NCI-H524 (cell line): ENCODE results near the gene BRAP.
"Not testable (repeated sequence)": the region's sequence is repeated elsewhere in the genome, so short reads cannot be mapped to it uniquely, and the experiment has no call there.

Source experiments
- DNase-seq, 2 experiments: peaks; one replicate each; lab custom pipeline; 2025; lab: John Stamatoyannopoulos, UW

BRAP gene

DNA sequence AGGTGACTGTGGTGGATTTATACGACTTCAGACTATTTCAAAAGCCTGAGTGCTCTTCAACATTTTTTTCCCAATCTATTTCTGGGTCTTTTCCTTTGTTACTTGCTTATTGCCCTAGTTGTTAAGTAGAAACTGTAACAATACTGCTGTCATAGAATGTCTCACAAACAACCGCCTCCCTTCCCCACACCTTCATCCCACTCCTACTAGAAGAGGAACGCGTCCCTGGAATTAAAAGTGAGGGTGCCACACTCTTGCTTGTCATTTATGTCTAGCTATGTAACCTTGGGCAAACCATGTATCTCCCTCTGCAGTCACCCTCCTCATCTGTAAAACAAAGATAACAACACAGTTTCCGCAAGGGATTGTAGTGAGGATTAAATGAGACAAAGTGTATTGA is 8.6 kb downstream of the BRAP start:
- DNase-seq = no peak

DNA sequence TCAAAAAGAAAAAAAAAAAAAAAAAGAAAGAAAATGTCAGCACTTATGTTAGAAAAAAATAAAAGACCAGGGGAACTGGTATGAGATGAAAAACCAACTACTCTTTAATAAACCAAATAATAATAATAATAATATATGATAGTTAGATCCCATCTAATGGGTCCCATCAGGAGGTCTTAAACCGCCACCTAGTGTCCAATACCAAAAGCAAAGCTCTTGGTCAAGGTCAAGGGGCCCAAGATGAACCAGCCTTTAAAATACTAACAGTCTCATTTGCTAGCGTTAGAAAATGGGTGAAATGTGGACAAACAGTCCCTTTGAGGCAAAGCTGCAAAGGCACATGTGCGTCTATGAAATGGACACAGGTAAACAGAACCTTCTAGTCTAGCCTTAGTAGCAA is 12.3 kb downstream of the BRAP start:
- DNase-seq = peak in 1 of 2 experiments; percentile 8

DNA sequence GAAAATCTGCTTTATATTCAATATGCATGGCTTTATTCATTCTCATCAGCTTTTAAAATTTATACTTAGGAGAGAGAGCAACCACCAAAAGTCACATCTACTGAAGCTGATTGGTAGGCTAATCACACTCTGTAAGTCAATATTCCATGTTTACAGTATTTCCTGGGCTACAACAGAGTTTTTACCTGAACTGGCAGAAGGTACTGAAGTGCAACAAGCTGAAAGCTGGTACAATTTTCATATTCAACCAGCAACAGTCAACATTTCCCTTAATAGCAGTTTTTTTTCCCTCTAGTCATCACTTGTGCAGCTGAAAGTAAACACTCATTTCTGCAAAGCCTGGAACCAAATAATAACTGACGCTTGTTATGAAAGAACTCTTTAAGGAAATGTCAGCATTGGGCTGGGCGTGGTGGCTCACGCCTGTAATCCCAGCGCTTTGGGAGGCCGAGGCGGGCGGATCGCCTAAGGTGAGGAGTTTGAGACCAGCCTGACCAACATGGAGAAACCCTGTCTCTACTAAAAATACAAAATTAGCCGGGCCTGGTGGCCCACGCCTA is 12.9 kb downstream of the BRAP start:
- no peak for DNase-seq

DNA sequence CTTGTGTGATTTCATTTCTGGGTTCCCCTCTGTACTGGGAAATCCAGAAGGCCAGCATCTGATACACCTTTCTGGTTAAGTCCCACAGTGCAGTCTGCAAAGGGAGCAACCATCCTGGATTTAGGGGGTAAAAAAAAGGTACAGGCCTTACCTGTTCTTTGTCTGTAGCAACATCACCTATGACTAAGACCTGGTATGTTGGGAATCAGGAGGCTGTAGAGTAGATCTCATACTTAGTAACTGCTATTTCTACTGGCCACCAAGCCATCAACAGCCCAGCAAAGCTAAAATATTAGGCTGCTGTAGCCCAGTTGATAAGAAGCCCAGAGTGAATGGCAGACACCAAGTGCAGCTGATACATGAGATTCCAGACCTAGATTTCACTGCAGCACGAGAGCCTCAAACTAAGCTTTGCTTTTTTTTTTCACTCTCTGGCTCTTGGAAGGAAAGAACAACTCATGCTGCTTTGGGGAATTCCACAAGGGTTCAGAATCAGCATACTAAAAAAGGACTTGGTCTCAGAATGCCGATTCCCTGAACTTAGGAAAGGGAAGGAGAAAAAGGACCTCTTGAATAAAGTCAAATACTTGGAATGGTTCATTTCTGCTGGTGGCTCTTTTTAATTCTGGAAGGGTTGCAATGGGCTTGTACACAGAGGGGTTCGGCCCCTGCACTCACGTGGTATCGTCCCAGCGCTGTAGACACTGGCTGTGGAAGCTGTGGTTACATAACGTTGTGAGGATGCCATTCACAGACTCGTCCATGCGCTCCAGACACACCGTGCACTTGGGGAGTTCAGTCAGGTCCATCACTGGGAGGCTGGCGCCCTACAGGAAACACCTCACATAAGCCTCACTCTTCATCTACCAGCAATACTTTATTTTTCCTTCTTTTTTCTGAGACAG is 20.5 kb downstream of the BRAP start:
- no peak for DNase-seq

DNA sequence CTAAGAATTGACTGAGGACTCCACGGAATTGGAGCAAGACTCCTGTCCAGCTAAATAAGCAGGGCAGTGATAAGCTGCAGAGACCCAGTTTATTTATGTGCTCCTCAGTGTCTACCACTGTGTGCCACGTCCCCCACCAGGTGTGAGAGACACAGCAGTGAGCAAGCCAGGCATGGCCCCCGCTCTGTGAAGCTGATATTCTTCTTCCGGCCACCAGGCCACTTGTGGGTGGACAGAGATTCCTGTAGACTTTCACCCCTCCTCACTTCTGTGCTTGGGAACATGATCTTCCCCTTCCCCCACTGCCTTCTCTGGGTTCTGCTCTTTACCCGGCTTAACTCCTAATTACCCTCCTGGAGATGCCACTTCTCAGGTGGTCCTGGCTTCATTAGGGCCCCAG is 21.3 kb downstream of the BRAP start:
- no peak for DNase-seq

DNA sequence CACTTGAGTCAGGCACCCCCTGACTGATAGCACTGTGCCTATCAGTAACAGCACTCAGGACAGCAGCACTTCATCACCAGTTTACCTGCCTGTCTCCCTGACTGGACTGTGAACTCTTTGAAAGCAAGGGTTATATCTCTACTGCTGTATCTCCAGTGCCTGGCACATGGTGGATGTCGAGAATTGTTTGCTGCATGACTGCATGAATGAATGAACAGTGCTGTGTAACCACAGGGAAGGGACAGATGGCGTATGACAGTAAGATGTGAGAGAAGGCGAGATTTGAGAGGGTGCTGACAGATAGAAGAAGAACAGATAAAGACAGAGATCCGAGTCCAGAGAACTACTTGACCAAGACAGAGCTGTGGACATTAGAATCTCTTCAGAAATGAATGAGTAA is 29.7 kb downstream of the BRAP start:
- DNase-seq = no peak

DNA sequence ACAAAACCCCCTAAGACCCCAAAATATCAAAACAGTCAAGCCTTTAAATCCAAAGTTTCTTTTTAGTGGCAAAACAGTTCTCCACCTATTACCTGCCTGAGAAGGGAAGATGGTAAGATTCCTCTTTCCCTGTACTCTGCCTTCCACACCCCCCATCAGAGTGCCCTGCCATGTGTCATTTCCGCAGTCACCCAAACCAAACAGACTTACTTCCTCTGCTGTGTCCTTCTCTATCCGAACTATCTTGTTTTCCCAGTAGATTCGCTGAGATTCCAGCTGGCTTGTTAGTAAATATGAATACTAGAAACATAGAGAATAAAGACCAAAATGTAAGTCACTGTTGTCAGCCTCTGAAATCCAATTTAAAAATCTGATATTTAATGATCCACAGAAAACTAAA is 30.4 kb downstream of the BRAP start:
- no peak for DNase-seq

DNA sequence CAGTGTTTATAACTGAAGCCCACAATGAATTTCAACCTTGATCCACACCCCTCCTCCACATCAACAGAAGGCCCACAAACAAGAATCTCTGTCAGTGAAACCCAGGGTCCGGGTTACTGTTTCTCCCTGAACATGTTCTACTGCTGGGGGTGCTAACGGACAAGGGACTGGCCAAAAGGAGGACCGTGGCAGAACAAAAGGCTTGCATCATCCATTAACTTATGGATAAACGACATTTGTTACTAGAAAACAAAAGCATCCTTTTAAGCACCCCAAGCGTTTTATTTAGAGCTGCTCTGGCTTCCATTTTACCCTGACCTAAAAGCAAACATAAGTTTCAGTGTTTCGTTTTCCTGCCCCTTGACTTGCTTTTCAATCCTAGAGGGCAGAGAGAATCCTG is 32.2 kb downstream of the BRAP start:
- no peak for DNase-seq

DNA sequence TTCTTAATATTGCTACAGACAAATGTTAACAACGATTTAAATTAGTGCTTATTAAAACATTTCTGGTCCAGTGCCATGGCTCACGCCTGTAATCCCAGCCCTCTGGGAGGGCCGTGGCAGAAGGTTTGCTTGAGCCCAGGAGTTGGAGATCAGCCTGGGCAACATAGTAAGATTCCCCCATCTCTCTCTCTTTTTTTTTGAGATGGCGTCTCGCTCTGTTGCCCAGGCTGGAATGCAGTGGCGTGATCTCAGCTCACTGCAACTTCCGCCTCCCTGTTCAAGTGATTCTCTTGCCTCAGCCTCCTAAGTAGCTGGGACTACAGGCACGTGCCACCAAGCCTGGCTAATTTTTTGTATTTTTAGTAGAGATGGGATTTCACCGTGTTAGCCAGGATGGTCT is 33.2 kb downstream of the BRAP start:
- not testable (repeated sequence) for DNase-seq

DNA sequence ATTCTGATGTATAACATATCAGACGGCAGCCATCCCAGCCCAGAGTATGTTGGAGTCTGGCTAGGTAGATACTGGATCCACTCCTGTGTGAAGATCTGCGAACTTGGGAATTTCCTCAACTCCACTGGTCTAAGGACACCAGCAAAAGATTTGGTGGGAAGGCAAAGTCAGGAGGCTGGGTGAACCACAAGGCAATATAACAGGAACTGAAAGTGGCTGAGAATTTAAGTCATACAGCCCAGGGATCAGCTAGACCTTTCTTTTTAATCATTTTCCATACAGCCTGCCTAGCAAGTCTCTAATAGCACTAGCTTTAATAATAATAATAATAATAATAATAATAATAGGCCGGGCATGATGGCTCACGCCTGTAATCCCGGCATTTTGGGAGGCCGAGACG is 34.8 kb downstream of the BRAP start:
- no peak for DNase-seq

DNA sequence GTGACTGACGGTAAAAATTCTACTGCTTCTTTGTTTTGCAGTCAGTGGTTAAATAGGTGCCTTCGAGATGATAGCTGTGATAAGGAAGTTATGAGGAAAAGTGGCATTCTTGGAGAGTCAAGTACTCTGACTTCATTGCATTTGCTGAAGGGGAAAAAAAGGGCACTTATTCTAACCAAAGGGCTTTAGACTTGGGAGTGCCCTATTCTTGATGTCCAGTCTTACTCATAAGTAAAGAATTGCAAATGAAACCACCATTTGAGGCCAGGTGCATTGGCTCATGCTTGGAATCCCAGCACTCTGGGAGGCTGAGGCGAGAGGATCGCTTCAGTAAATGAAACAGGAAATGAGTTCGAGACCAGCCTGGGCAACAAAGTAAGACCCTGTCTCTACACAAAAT is 40.3 kb downstream of the BRAP start:
- no peak for DNase-seq

DNA sequence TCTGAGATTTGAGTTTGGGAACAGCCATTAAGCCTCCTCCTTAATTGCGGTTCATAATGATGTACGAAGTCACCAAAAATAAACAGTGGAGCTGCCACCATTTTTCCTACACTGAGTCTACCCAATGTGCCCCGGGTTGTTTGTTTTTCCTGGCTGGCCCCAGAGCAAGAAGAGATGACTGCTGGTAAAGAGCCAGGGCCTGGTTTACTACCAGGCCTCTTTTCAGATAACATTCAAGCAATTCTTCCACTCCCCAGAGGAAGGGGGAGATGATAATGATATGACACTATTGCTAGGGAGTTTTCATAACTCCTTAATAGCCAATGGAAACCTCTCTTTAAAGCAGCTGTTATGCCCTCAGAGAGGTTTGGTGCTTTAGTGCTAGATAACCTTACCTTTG is 42.3 kb downstream of the BRAP start:
- no peak for DNase-seq

DNA sequence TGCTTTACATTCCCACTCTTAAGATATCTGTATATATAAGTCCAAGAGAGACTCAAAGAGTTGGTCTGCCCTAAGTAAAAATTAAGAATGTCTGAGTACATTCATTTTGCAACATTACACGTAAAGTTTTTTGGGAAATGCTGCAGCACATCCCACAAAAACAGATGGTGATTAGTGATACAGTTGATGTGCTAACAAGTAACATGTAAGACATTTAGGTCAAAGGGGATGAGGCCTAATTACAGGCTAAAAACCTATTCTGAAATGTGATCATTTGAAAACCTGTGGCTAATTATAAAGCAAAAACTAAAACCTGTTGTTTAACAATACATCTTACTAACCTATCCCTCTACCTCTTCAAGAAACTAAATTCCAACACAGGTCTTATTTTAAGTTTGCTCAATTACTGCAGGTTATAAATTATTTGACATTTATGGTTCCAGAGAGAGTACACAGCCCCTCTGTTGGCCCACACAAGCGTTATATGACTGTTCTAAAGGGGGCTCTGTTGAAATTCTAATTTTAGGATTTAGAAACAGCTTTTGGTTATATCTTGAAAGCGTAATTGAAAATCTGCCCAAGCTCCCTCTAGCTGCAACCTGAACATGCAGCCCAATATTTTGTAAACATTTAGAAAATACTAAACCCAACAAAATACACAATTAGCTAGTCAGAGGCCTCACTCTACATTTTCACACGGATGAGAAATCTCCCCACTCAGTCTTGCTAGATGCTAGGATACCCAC is 42.9 kb downstream of the BRAP start:
- DNase-seq = no peak

DNA sequence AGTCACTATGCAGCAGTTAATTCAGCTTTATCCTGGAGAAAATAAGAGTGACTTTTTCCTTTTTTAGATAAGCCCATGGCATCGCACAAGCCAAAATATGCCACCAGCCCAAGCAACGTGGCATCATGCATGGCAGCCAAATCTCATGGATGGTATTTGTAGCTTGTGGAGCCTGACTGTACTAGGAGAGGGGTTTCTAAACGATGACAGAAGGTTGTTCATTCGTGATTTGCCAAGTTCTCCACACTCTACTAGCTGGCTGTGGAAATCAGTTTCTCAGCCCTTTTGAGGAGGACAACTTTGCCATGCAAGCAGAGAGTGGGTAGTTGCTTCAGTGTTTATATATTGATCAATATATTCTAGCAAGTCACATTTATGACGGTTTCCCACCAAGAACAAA is 45.2 kb downstream of the BRAP start:
- no peak for DNase-seq

DNA sequence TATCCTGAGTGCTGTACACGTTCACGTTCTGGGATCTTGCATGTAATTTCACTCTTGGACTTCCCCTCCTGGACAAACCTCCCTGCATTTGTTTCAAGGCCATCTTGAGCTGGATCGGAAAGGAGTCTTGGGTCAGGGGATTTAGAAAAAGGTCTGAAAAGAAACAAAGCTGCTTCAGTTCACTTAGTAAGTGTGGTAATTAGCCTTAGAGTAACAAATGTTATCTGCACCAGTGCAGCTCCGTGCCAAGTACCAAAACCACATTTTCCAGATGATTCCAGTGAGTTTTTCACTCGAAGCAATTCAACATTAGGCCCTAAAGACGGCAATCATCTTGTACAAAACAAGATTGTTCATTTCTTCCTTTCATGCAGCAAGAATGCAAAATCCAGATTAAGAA is 47.2 kb downstream of the BRAP start:
- no peak for DNase-seq

DNA sequence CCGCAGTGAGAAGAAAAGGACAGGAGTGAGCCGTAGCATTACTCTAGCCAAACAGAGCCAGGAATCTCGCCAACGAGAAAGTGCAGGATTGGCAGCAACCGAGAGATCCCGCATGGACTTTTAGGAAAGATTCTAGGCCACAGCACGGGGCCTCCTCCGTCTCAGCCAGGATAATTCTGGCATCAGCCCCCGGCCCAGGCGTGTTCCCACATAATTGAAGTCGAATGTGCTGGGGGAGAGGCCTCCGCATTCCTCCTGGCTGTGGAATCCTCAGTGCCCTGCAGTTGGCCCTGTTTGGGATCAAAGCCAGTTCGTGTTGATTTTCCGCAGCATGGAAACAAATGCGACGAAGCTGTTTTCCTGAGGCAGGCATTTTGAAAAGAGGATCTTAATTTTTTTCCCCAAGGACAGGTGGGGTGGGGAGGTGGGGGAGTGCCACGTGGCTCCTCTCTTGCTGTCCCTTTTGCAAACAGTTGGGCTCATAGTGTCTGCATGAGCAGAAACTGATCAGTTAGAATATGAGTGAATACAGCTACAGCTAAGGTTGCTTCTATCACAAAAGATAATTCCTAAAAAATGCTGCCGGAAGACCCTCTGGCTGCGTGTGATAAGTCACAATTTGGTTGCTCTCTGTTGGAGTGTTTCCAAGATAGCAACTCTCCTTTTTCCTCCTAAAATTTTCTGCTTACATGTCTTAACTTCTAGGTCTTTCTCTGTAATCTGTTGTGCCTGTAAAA is 49.4 kb downstream of the BRAP start:
- no peak for DNase-seq

DNA sequence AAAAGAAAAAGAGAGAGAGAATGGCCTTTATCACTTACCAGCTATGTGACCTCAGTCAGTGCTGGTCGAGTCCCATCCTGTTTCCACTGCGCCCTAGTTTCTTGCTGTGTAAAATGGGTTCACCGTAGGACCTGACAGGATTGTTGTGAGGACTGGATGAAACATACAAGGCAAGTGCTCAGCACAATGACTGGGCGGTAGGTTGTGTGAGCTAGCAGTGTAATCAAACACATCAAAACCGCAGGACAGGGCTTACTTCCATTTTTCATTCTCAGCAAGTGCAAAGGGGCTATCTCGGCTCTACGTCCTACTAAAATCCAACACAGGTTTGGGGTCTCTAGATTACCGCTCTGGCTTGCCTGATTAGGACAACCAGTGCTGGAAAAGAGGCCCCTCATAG is 50.2 kb downstream of the BRAP start:
- no peak for DNase-seq

DNA sequence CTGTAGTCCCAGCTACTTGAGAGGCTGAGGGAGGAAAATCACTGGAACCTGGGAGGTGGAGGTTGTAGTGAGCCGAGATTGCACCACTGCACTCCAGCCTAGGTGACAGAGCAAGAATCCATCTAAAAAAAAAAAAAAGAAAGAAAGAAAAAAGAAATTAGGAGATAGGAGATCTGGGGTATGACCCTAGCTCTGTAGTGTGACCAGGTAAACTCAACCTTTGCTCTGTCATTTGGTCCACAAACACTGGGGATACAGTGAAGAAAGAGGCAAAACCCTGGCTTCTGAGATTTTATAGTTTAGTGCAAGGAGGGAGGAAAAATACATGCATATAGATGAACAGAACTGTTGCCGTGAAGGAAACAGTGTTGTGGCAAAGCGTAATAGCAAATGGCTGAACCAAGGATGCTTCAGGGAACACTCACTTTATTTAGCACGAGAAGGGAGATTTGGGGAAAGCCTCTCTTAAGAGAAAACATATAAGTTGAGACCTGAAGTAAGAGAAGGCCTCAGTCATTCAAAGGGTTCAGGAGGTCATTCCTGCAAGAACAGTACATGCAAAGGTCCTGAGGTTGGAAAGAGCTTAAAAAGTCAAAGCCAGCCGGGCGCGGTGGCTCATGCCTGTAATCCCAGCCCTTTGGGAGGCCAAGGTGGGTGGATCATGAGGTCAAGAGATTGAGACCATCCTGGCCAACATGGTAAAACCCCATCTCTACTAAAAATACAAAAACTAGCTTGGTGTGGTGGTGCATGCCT is 57.1 kb downstream of the BRAP start:
- no peak for DNase-seq

DNA sequence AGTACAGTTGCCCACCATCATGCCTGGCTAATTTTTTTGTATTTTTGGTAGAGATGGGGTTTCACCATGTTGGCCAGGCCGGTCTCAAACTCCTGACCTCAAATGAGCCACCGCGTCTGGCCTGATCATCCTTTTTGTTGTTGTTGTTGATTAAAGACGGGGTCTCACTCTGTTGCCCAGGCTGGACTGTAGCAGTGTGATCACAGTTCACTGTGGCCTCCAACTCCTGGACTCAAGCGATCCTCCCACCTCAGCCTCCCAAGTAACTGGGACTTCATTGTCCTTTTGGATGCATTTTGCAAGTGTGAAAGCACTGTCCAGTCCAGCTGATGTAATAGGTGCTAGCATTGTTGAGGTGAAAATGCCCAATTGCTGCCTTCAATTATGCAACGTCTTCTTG is 59.5 kb downstream of the BRAP start:
- DNase-seq = no peak

DNA sequence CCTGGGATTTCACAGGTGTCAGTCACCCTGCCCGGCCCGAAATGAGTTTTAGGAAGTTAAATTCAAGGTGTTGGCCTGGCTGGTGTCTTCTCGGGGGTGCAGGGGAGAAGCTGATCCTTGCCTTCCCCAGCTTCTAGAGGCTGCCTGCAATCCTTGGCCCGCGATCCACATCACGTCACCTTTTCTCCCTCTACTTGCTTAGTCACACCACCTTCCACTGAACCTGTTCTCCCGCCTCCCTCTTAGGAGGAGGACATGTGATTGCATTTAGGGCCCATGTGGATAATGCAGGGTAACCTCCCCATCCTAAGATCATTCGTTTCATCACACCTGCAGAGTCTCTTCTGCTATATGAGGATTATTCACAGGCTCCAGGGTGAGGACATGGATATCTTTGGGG is 61.2 kb downstream of the BRAP start:
- DNase-seq = no peak

DNA sequence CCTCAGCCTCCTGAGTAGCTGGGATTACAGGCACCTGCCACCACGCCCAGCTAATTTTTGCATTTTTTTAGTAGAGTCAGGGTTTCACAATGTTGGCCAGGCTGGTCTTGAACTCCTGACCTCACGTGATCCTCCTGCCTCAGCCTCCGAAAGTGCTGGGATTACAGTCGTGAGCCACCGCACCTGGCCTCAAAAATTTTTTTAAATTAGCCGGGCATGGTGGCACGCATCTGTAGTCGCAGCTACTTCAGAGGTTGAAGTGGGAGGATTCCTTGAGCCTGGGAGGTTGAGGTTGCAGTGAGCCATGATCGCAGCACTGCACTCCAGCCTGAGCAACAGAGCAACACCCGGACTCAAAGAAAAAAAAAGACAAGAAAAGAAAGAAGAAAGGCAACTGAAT is 67.9 kb downstream of the BRAP start:
- not testable (repeated sequence) for DNase-seq

DNA sequence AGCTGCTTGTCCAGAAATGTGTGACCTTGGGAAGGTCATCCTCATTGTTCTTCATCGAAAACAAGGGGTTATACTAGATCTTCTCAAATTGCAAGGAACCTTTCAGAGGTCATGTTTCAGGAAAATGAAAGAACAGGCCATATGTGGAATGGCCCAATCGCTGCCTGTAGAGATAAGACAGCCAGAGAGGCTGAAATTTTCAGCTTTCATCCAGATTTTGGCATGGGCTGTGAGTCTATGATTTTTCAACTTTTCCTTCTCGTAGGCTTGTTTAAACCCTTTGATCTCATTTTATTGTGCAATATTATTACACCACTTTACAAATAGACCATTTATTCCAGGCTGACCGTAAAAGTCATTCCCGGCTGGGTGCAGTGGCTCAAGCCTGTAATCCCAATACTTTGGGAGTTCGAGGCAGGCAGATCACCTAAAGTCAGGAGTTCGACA is 69.6 kb downstream of the BRAP start:
- DNase-seq = no peak
